Stimulated activated CD8-positive, alpha-beta memory T cell treated with anti-CD3 and anti-CD28 coated beads, Interleukin-15, amount 100 ng/mL, for 4 hours (primary cell): ENCODE data around the gene GNAS-AS1.

Experiments
- DNase-seq, 2 donors: peaks; one replicate each; pipeline ENCODE4 v3.0.0-alpha.2; 2020; ENCODE audit warnings: low read depth in 2 of 2

Gene GNAS-AS1

DNA sequence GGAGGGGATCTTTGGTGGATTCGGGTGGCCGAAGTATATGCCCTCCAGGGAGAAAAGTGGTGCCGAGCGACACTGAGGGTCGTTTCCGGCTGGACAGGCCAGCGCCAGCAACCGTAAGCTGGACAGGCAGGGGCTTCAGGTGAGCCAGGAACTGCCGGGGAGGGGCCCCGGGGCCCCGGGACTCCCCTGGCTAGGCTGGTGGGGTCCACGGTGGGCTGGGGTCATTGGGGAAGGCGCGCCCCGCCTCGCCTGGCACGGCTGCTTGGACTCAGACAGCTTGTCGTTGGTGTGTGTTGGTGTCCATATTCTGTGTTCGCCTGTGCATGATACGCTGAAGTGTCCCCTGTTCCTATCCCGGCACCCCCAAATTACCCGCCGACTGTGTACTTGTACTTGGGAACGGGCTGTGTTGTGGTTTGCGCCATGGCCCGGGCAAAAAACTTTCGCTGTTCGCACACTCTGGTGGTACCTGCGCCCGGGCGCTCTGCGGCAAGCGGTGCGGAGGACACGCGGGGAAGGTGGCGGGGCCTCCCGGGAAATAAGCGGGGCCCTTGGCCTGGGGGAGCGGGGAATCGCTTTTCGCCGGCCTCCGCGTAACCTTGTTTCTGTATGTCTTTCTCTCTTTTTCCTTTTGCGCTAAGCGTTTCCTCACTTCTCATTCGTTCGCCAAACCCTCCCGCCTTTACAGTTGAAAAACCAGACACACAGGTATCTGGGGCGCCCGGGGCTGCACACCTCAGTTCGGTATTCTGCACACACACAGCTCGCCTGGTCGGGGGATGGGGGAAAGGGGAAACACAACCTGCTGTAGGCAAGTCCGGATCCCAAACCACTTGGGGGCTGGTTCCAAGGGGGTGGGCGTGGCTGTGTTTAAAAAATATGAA lies 5.0 kb upstream of the GNAS-AS1 start:
- no peak for DNase-seq

GRCh38 chr20:58854638-58855471 lies 4.2 kb upstream of the GNAS-AS1 start:
- DNase-seq = no peak

GRCh38 chr20:58853976-58854637 lies 3.4 kb upstream of the GNAS-AS1 start:
- DNase-seq = no peak

DNA sequence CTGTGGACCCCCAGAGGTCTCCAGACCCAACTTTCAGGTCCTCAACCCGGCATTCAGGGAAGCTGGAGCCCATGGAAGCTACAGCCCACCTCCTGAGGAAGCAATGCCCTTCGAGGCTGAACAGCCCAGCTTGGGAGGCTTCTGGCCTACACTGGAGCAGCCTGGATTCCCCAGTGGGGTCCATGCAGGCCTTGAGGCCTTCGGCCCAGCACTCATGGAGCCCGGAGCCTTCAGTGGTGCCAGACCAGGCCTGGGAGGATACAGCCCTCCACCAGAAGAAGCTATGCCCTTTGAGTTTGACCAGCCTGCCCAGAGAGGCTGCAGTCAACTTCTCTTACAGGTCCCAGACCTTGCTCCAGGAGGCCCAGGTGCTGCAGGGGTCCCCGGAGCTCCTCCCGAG lies 2.8 kb upstream of the GNAS-AS1 start:
- DNase-seq = no peak

DNA sequence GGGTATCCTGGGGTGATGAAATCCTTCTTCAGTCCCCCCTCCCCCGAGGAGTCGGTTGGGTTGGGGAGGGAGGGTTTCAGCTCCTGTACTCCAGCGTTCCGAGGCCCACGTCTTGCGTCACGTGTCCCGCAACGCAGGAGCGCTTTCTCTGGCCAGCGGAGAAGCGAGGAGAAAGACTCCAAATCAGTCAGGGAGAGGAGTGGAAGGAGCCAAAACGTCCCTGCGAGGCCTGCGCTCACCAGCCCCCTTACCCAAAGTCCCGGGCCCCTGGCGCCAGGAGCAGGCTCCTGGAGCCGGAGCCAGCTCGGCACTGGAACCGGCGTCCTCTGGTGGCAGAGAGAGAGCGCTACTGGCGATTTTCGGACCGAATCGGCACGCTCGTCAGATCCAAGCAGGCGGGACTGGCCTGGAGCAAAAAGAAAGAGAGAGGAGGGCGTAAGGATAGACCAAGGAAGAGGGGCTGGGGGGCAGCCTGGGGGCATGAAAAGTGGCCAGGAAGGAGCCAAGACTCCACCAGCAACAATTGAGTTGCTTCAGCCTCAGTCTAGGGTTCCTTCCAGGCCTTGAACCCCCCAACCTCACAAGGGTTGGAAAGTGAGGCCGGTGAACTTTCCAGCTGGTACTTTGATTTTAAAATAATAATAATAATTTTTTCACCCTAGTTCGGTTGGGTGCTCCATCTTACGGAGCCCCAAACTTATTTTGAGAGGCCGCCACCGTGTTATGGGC lies 2.0 kb upstream of the GNAS-AS1 start, which contains the start of gene GNAS:
GNAS (plus strand) TSS at position 174 of the 729 bp plus-strand sequence.
- no peak for DNase-seq

- no peak for DNase-seq
Measured at GRCh38 chr20:58851969-58852458, 1.3 kb upstream of the GNAS-AS1 start.

- DNase-seq = no peak
Measured at GRCh38 chr20:58851221-58851968, 693 bp upstream of the GNAS-AS1 start.

DNA sequence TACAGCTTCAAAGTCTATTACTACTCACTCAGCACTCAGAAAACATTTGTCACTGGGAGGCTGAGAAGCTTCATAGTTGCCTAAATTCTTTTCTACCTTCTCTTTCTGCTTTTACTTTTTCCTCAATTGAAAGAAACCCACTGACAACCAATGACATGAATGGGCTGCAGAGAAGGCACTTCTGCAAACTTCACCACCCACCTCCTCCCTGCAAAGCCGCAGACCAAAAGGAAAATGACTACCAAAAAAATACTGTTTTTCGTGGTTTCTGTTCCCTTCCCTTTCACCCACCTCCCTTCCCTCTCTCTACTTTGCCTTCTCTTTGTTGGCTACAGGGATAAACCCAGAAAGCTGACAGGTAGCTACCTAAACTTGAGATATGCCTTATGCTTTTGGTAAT lies 3.2 kb downstream of the GNAS-AS1 start:
- no peak for DNase-seq

DNA sequence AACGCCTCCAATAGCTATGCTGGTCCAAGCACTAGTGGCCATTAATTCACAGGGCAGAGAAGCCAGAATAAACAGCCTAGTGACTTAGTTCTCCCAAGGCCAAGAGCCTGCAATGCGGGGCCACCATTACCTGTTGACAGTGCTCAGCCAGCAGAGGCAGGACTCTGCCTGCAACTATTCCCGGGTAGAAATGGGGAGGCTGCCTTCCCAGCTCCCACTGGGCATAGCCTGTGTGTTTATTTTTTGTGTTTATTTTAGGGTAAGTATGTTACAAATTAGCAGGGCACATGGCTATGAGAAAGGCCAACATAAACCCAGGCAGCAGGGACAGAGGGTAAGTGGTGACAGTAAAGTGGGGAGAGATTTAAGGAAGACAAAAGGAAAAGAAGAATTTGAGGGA lies 5.0 kb downstream of the GNAS-AS1 start:
- DNase-seq = no peak

- no peak for DNase-seq
Measured at GRCh38 chr20:58843128-58843556, 7.6 kb downstream of the GNAS-AS1 start.

GRCh38 chr20:58842276-58842675 lies 8.4 kb downstream of the GNAS-AS1 start:
- DNase-seq = no peak

DNA sequence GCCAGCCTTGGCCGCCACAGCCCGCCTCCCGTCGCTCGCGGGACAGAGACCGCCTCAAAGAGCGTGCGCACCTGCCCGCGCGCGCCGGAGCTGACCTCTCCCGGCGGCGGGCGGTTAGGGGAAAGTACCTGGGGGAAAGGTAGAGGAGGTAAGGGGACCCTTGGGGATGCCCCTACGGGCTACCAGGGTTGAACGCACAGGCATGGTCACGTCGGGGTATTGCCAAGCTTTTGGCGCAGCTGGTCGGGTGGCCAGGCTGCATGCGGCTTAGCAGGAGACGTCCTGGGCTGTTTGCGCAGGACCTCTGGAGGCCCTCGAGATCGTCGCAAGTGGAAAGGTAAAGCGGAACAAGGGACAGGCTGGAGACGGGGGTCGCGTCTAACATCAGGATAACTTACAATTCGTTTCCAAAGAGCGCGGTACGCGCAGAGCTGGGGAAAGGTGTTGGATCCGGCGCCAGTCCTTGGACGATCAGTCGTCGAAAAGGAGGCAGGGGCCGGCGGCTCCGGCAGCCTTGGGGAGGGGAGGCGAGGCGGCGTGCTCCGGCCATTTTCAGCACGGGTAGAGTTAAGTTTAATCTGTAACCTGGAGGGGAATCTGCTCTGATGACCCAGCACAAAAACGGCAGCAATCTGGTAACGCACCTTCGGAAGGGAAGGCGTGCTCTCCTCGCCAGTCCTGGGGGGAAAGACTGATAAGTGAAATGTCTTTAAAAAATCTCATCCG lies 9.0 kb downstream of the GNAS-AS1 start:
- DNase-seq = no peak

GRCh38 chr20:58840816-58841538 lies 9.7 kb downstream of the GNAS-AS1 start:
- DNase-seq = no peak

GRCh38 chr20:58839991-58840747 lies 10.5 kb downstream of the GNAS-AS1 start:
- no peak for DNase-seq

GRCh38 chr20:58839474-58839874 lies 11.2 kb downstream of the GNAS-AS1 start:
- no peak for DNase-seq

DNA sequence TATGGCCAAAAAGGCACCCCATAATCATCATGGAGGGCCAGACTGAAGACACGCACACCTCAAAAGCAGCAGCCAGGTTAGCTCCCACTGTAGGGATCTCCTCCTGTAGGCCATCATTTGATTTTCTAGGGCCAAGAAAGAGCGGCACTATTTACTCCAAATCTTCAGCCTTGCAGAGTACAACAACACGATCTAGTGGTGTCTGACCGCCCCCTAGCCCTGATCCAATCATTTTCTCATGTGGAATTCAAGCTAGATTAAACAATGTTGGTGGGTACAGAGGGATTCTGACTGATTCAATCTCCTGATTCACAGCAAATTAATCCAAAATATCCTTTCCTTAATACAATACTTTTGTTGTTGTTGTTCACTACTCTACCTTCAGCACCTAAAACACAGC lies 12.5 kb downstream of the GNAS-AS1 start:
- DNase-seq = no peak

- no peak for DNase-seq
Measured at GRCh38 chr20:58837717-58838116, 13.0 kb downstream of the GNAS-AS1 start.

- DNase-seq = no peak
Measured at GRCh38 chr20:58836616-58837204, 14.0 kb downstream of the GNAS-AS1 start.
